H1 (cell line): ENCODE data around the gene IL17RE. TPM values are rescaled to one million over a fixed set of nuclear protein-coding genes. Genes with fewer than 3 reads are reported as not detected.

Experiments used
- ASH2L ChIP-seq: fragments of 200-600, 300-600 bp; sonication (generic); IDR thresholded peaks from one replicate; pipeline ENCODE4 v1.7.1; 2017; ENCODE audit warnings: low read length
- ATF3 ChIP-seq: IDR thresholded peaks from 2 replicates; pipeline ENCODE4 v1.6.1; 2011; ENCODE audit warnings: low read depth, mild to moderate bottlenecking, low read length; ENCODE audit not compliant: insufficient read depth
- CBX8 ChIP-seq: fragments of 300-800, 300-1000 bp; sonication (generic); IDR thresholded peaks from 2 replicates; pipeline ENCODE4 v1.7.1; 2016; ENCODE audit warnings: low read depth, low read length, borderline replicate concordance
- CHD7 ChIP-seq: fragments of 300-600 bp; sonication (generic); IDR thresholded peaks from 2 replicates; pipeline ENCODE4 v1.7.1; 2012; ENCODE audit warnings: low read length, moderate library complexity, mild to moderate bottlenecking, inconsistent platforms; ENCODE audit not compliant: insufficient replicate concordance
- GABPA ChIP-seq: IDR thresholded peaks from 2 replicates; pipeline ENCODE4 v1.6.1; 2011; ENCODE audit warnings: mild to moderate bottlenecking, low read length, moderate library complexity, borderline replicate concordance; ENCODE audit not compliant: insufficient read depth
- JUND ChIP-seq: IDR thresholded peaks from 2 replicates; pipeline ENCODE4 v1.6.1; 2011; ENCODE audit warnings: mild to moderate bottlenecking, improper control_type of control experiment, low read length
- SIRT6 ChIP-seq: IDR thresholded peaks from one replicate; pipeline ENCODE4 v1.7.1; 2012; ENCODE audit warnings: low read length, inconsistent platforms
- SUZ12 ChIP-seq: fragments of 200-600 bp; sonication (generic); IDR thresholded peaks from 2 replicates; pipeline ENCODE4 v1.6.1; 2012; ENCODE audit warnings: mild to moderate bottlenecking, inconsistent platforms, low read length, moderate library complexity, mixed read lengths
- polyA plus RNA-seq, 7 experiments: library from polyadenylated mRNA; depleted of rRNA in 3 of 7; stranded (reverse) in 5 of 7; unstranded in 2 of 7; fragments of >200 nt in 5 of 7; fragments of 200-250 nt in 2 of 7; gene quantifications; 1 replicate in 5 of 7; 2 replicates in 1 of 7; 4 replicates in 1 of 7; pipeline versions ENCODE4 v1.2.1 to v1.2.3, GENCODE V29; 2011 to 2013; ENCODE audit warnings: missing spikeins in 2 of 7, mixed read lengths in 2 of 7
- total RNA-seq: library from RNA; stranded (reverse); fragmentation: NEBNext Ultra II Directional; extraction: Animal tissue kit (Norgen Biotek cat#: 25700); gene quantifications from 2 replicates; pipeline ENCODE4 v1.2.1, GENCODE V29; 2021

The IL17RE gene
- total and polyA plus RNA-seq, 2 of the 8 experiments (the other 6 are each of a cell fraction or from before 2014, with no cell fraction given), result 3.4 to 4.9 TPM

- TF ChIP-seq CHD7, result no peak
- TF ChIP-seq CBX8, result no peak
- TF ChIP-seq JUND, result no peak
- TF ChIP-seq SIRT6, result no peak
- TF ChIP-seq SUZ12, result no peak
- peak; percentile 33 for TF ChIP-seq ASH2L
- TF ChIP-seq GABPA, result peak; percentile 81; the same call in 1 of the 2 replicates
- TF ChIP-seq ATF3, result no peak
These were observed 43.7 kb downstream of the IL17RE start (continued) for GRCh38 chr3:9946112-9947024.
